WTC11 (cell line): ENCODE measurements around the gene PTEN. TPM values are rescaled to one million over a fixed set of nuclear protein-coding genes. Genes with fewer than 3 reads are reported as not detected.
"Not testable (repeated sequence)": the region's sequence is repeated elsewhere in the genome, so short reads cannot be mapped to it uniquely, and the experiment has no call there.

Source experiments
- ATAC-seq: fragments of 200-7000 bp; cut with Tn5 transposase; 2 replicates; pipeline ENCODE4 v1.10.0; 2021; ENCODE audit warnings: mild to moderate bottlenecking, moderate library complexity
- CTCF ChIA-PET: fragments of 300-600 bp; sonication (Branson Sonifier 250); formaldehyde crosslinking; loops from one replicate; lab custom pipeline; 2021; ENCODE audit warnings: antibody characterized with exemption; lab: Charles Lee
- POLR2A ChIA-PET: fragments of 350-600 bp; sonication (Branson Sonifier 250); formaldehyde crosslinking; loops from one replicate; lab custom pipeline; 2021; ENCODE audit warnings: antibody characterized with exemption; lab: Charles Lee
- DNase-seq: peaks from one replicate; pipeline ENCODE4 v3.0.0; 2021; ENCODE audit warnings: low spot score
- H3K27ac Mint-ChIP-seq: 2 replicates; pipeline ENCODE4 v1.8.0; 2021; ENCODE audit warnings: mixed read lengths
- H3K27me3 Mint-ChIP-seq: 2 replicates; pipeline ENCODE4 v1.8.0; 2021; ENCODE audit warnings: low read depth, mild to moderate bottlenecking, moderate library complexity, mixed read lengths
- H3K36me3 Mint-ChIP-seq: 2 replicates; pipeline ENCODE4 v1.8.0; 2021; ENCODE audit warnings: mixed read lengths
- H3K4me1 Mint-ChIP-seq: 2 replicates; pipeline ENCODE4 v1.8.0; 2022; ENCODE audit warnings: mixed read lengths
- H3K4me3 Mint-ChIP-seq: 2 replicates; pipeline ENCODE4 v1.8.0; 2021; ENCODE audit warnings: mild to moderate bottlenecking, moderate library complexity, mixed read lengths
- H3K9me3 Mint-ChIP-seq: 2 replicates; pipeline ENCODE4 v1.8.0; 2021; ENCODE audit warnings: mixed read lengths
- ARID4B ChIP-seq: sonication (generic); formaldehyde crosslinking; IDR thresholded peaks from 2 replicates; pipeline ENCODE4 v1.8.0; 2023; ENCODE audit warnings: missing genetic modification reagents, mild to moderate bottlenecking, borderline replicate concordance
- CREB1 ChIP-seq: sonication (generic); formaldehyde crosslinking; IDR thresholded peaks from 2 replicates; pipeline ENCODE4 v1.8.0; 2023; ENCODE audit warnings: mild to moderate bottlenecking, missing genetic modification reagents
- E2F1 ChIP-seq: sonication (generic); formaldehyde crosslinking; IDR thresholded peaks from 2 replicates; pipeline ENCODE4 v1.8.0; 2022; ENCODE audit warnings: mild to moderate bottlenecking, missing genetic modification reagents
- E2F5 ChIP-seq: sonication (generic); formaldehyde crosslinking; IDR thresholded peaks from 2 replicates; pipeline ENCODE4 v1.8.1; 2022; ENCODE audit warnings: mild to moderate bottlenecking, moderate library complexity, missing genetic modification reagents
- GTF2I ChIP-seq: fragments of 250-450 bp; sonication (Bioruptor Pico); conservative IDR thresholded peaks from 2 replicates; pipeline ENCODE4 v1.4.0; 2021; ENCODE audit warnings: mild to moderate bottlenecking
- KAT7 ChIP-seq: sonication (generic); formaldehyde crosslinking; IDR thresholded peaks from 2 replicates; pipeline ENCODE4 v1.8.1; 2023; ENCODE audit warnings: missing genetic modification reagents, mild to moderate bottlenecking, borderline replicate concordance
- SMAD4 ChIP-seq: sonication (generic); formaldehyde crosslinking; IDR thresholded peaks from 2 replicates; pipeline ENCODE4 v1.8.0; 2022; ENCODE audit warnings: mild to moderate bottlenecking, missing genetic modification reagents
- ZBTB21 ChIP-seq: sonication (generic); formaldehyde crosslinking; IDR thresholded peaks from 2 replicates; pipeline ENCODE4 v1.8.1; 2023; ENCODE audit warnings: mild to moderate bottlenecking, missing genetic modification reagents, borderline replicate concordance
- ZNF281 ChIP-seq: sonication (generic); formaldehyde crosslinking; IDR thresholded peaks from 2 replicates; pipeline ENCODE4 v1.8.0; 2023; ENCODE audit warnings: mild to moderate bottlenecking, missing genetic modification reagents
- ZNF317 ChIP-seq: sonication (generic); formaldehyde crosslinking; IDR thresholded peaks from 2 replicates; pipeline ENCODE4 v1.8.1; 2023; ENCODE audit warnings: low read depth, mild to moderate bottlenecking, moderate library complexity, missing genetic modification reagents, borderline replicate concordance
- ZNF425 ChIP-seq: fragments of 250-450 bp; sonication (Bioruptor Pico); conservative IDR thresholded peaks from 2 replicates; pipeline ENCODE4 v1.9.0; 2021; ENCODE audit warnings: mild to moderate bottlenecking
- total RNA-seq: library from RNA; stranded (reverse); gene quantifications from 3 replicates; pipeline ENCODE4 v1.2.3, GENCODE V29; 2021

The PTEN gene
- total RNA-seq, 1 experiment from 2014 or later: 54.2 TPM

GRCh38 chr10:87880336-87880735 lies 16.9 kb downstream of the PTEN start:
- ChIA-PET POLR2A (no interaction called here), CTCF (interaction anchor here (1.3 kb wide), 1 partner anchor 234 kb away, joined by 4 read pairs; no protein-coding TSS in a partner anchor)
- no peaks in the 10 kb centered on the region; the same call in 1 of the 2 replicates for H3K27me3 Mint-ChIP-seq
- no peak overlapping the region for H3K27ac Mint-ChIP-seq
- H3K36me3 Mint-ChIP-seq: peaks cover 27% of the 10 kb centered on the region
- H3K9me3 Mint-ChIP-seq: peaks cover 12% of the 10 kb centered on the region; the same call in 1 of the 2 replicates
- peaks cover 14% of the 10 kb centered on the region for H3K4me1 Mint-ChIP-seq
- DNase-seq: no peak
- H3K4me3 Mint-ChIP-seq: no peak overlapping the region
- TF ChIP-seq SMAD4 (CRISPR knock-in tag) (no peak), GTF2I (CRISPR knock-in tag) (no peak), E2F1 (no peak), ZBTB21 (CRISPR knock-in tag) (no peak), CREB1 (CRISPR knock-in tag) (no peak), ZNF281 (no peak), E2F5 (CRISPR knock-in tag) (no peak), ARID4B (CRISPR knock-in tag) (no peak), ZNF425 (CRISPR knock-in tag) (no peak), KAT7 (CRISPR knock-in tag) (no peak)
- no peak for ATAC-seq

- Mint-ChIP-seq H3K9me3 (peaks cover 22% of the 10 kb centered on the region), H3K27ac (peak overlapping the region; percentile 24; the same call in 1 of the 2 replicates), H3K36me3 (peaks cover 38% of the 10 kb centered on the region), H3K4me1 (peaks cover 14% of the 10 kb centered on the region)
- TF ChIP-seq ZNF317 (CRISPR knock-in tag) (0 out of 2 replicates have a peak, but pooled peaks have one; percentile 71), GTF2I (CRISPR knock-in tag) (0 out of 2 replicates have a peak, but pooled peaks have one; percentile 17)
- H3K4me3 Mint-ChIP-seq, ATAC-seq, H3K27me3 Mint-ChIP-seq, CTCF ChIA-PET, DNase-seq: not testable (repeated sequence)
- POLR2A ChIA-PET: interaction anchor here (0.6 kb wide), 1 partner anchor 58 kb away, joined by 13 read pairs; no protein-coding TSS in a partner anchor
Measured at GRCh38 chr10:87881373-87882059, 18.1 kb downstream of the PTEN start.
